GM12878 (cell line): Measurements from ENCODE around the gene DYNC1I2. TPM values are rescaled to one million over a fixed set of nuclear protein-coding genes. Genes with fewer than 3 reads are reported as not detected.

Source experiments
- ATAC-seq: fragments of 200-7000 bp; cut with Tn5 transposase; 3 replicates; pipeline ENCODE4 v1.9.1; 2020; ENCODE audit warnings: mild to moderate bottlenecking, moderate library complexity
- BruUV-seq: library from RNA; stranded (reverse); fragments of 400-500 nt; replicated peaks from 2 replicates; lab custom pipeline; 2021; lab: Mats Ljungman, UMichigan
- CTCF ChIA-PET: fragments of 300-600 bp; sonication (Branson Sonifier 250); formaldehyde crosslinking; extraction: SDS; loops from one replicate; lab custom pipeline; 2021; ENCODE audit warnings: inconsistent platforms; lab: Yijun Ruan, JAX
- POLR2A ChIA-PET: fragments of 350-600 bp; formaldehyde crosslinking; extraction: SDS; loops from one replicate; lab custom pipeline; 2021; ENCODE audit warnings: inconsistent platforms; lab: Charles Lee
- RAD21 ChIA-PET: fragments of 300-600 bp; sonication (Branson Sonifier 250); formaldehyde crosslinking; loops from one replicate; lab custom pipeline; 2023; ENCODE audit warnings: antibody characterized with exemption; ENCODE audit not compliant: unreplicated experiment; lab: Charles Lee
- SMC1A ChIA-PET: fragments of 300-600 bp; sonication (Branson Sonifier 250); formaldehyde crosslinking; loops from one replicate; lab custom pipeline; 2023; ENCODE audit not compliant: unreplicated experiment, uncharacterized antibody; lab: Charles Lee
- DNase-seq: peaks from one replicate; pipeline ENCODE4 v3.0.0-alpha.2; 2011; ENCODE audit warnings: low read depth, low spot score
- FAIRE-seq: peaks from 3 replicates; lab custom pipeline; 2011; peaks lifted over from hg19 to GRCh38; lab: Jason Lieb, UNC
- H2AFZ ChIP-seq: 2 replicates; pipeline ENCODE4 v1.6.0; 2011; ENCODE audit warnings: low read depth, low read length, control low read depth; ENCODE audit not compliant: control insufficient read depth
- H3K27ac ChIP-seq: 2 replicates; pipeline ENCODE4 v1.5.1; 2011; ENCODE audit warnings: control low read depth; ENCODE audit not compliant: control insufficient read depth, insufficient read depth
- H3K27me3 ChIP-seq, 2 experiments: replicated peaks in 1 of 2; 2 replicates each; pipeline versions ENCODE4 v1.6.0 to v1.6.1; 2011; ENCODE audit warnings: low read length in 1 of 2; ENCODE audit not compliant: control insufficient read depth in 2 of 2, insufficient read depth in 2 of 2
- H3K36me3 ChIP-seq, 2 experiments: 2 replicates each; pipeline ENCODE4 v1.5.1; 2011; ENCODE audit warnings: low read length in 1 of 2; ENCODE audit not compliant: control insufficient read depth in 2 of 2, insufficient read depth in 2 of 2
- H3K4me1 ChIP-seq: 2 replicates; pipeline ENCODE4 v1.6.1; 2011; ENCODE audit warnings: mild to moderate bottlenecking, low read length, moderate library complexity, mixed read lengths; ENCODE audit not compliant: control insufficient read depth, insufficient read depth
- H3K4me2 ChIP-seq: 2 replicates; pipeline ENCODE4 v1.6.0; 2011; ENCODE audit warnings: control low read depth; ENCODE audit not compliant: control insufficient read depth, insufficient read depth
- H3K4me3 ChIP-seq: fragments of 200-600 bp; sonication (generic); 2 replicates; pipeline ENCODE4 v1.5.1; 2016
- H3K79me2 ChIP-seq: 2 replicates; pipeline ENCODE4 v1.6.0; 2011; ENCODE audit warnings: low read length; ENCODE audit not compliant: control insufficient read depth, insufficient read depth
- H3K9ac ChIP-seq: 2 replicates; pipeline ENCODE4 v1.8.0; 2011; ENCODE audit warnings: low read length, control low read depth, mixed read lengths; ENCODE audit not compliant: control insufficient read depth, insufficient read depth
- H3K9me3 ChIP-seq: replicated peaks from 3 replicates; pipeline ENCODE4 v1.5.1; 2011; ENCODE audit warnings: mild to moderate bottlenecking, low read length; ENCODE audit not compliant: control insufficient read depth, insufficient read depth
- H4K20me1 ChIP-seq: 2 replicates; pipeline ENCODE4 v1.6.0; 2011; ENCODE audit not compliant: control insufficient read depth, insufficient read depth
- JUNB ChIP-seq: IDR thresholded peaks from 2 replicates; pipeline ENCODE4 v1.6.1; 2016; ENCODE audit warnings: antibody characterized with exemption, mild to moderate bottlenecking
- KAT2A ChIP-seq: conservative IDR thresholded peaks from 2 replicates; pipeline ENCODE4 v1.6.1; 2011; ENCODE audit warnings: low read depth, low read length; ENCODE audit not compliant: control insufficient read depth
- NFXL1 ChIP-seq: fragments of 450-650 bp; IDR thresholded peaks from 2 replicates; pipeline ENCODE4 v1.6.1; 2017; ENCODE audit warnings: antibody characterized with exemption, mild to moderate bottlenecking, borderline replicate concordance
- NR2F1 ChIP-seq: fragments of 450-650 bp; conservative IDR thresholded peaks from 2 replicates; pipeline ENCODE4 v1.6.1; 2017; ENCODE audit warnings: mild to moderate bottlenecking
- SPI1 ChIP-seq: IDR thresholded peaks from 2 replicates; pipeline ENCODE4 v1.6.1; 2011; ENCODE audit warnings: low read depth, mild to moderate bottlenecking, low read length, moderate library complexity, borderline replicate concordance; ENCODE audit not compliant: insufficient read depth
- SREBF2 ChIP-seq: IDR thresholded peaks from 2 replicates; pipeline ENCODE4 v1.6.1; 2012; ENCODE audit warnings: mild to moderate bottlenecking, low read length
- WGBS: methylation state at CpG from one replicate; pipeline ENCODE4 v1.1.6; 2016; ENCODE audit warnings: low lambda C conversion rate; ENCODE audit not compliant: insufficient replicate concordance, insufficient coverage; ENCODE audit errors: missing lambda C conversion rate; 5-methylcytosine and 5-hydroxymethylcytosine counted together
- in situ Hi-C: fragments of 300-500 bp; cut with MboI; formaldehyde crosslinking; loops from 9 replicates; pipeline ENCODE4 v1.14.3; 2018; ENCODE audit warnings: mixed read lengths
- intact Hi-C: fragments of 100-400 bp; cut with micrococcal nuclease; formaldehyde crosslinking; loops from one replicate; pipeline ENCODE4 v1.14.2; 2022; ENCODE audit not compliant: unreplicated experiment
- polyA plus RNA-seq, 11 experiments: library from polyadenylated mRNA; depleted of rRNA in 4 of 11; unstranded in 6 of 11; stranded (reverse) in 5 of 11; fragments of >200 nt; fragmentation: Nextera tagmentation in 4 of 11; fragmentation: Illumina TruSeq in 1 of 11; extraction: Ambion mirVana in 4 of 11; extraction: Trizol in 1 of 11; gene quantifications; 1 replicate in 1 of 11; 2 replicates in 10 of 11; pipeline versions ENCODE4 v1.2.1 to v1.2.3, GENCODE V29; 2011 to 2016; ENCODE audit warnings: inconsistent platforms in 2 of 11, missing spikeins in 2 of 11, low read depth in 1 of 11
- total RNA-seq, 4 experiments: library from RNA; depleted of rRNA in 3 of 4; stranded (reverse); fragments of >200 nt in 3 of 4; fragmentation: Illumina TruSeq in 1 of 4; extraction: Trizol in 1 of 4; gene quantifications; 2 replicates each; pipeline versions ENCODE4 v1.2.1 to v1.2.3, GENCODE V29; 2013 to 2021
- TF ChIP-seq, protein P1 (sequence below): fragments of 450-650 bp; formaldehyde crosslinking; IDR thresholded peaks from 2 replicates; pipeline ENCODE4 v1.4.0; 2022; ENCODE audit warnings: mild to moderate bottlenecking, moderate library complexity
- TF ChIP-seq, protein P2 (sequence below): IDR thresholded peaks from 2 replicates; pipeline ENCODE4 v1.6.1; 2012; ENCODE audit warnings: low read length, inconsistent platforms

DYNC1I2 gene
- total and polyA plus RNA-seq, 10 of the 15 experiments (the other 5 are each of a cell fraction or from before 2014, with no cell fraction given), result 39.9 to 113 (median 53.5) TPM

DNA sequence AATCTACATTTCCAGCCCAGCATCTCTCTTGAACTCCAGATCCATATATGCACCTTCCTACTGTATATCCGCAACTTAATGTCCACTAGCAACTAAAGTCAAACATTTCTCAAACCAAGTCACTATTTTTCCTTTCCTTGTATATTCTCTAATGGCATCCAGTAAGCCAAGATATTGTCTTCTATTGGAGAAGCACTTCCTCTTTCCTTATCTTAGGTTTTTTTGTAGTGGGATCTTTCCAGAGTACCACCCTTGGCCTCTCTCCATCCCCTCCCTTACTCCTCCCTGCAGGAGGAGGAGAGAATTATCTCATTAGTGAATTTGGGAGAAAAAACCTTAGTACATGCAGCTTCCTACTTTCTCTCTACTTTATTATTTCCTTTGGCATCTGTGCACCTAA, 8.7 kb upstream of the DYNC1I2 start:
- ChIA-PET RAD21 (no interaction called here), POLR2A (no interaction called here), SMC1A (no interaction called here), CTCF (interaction anchor here (0.6 kb wide), 1 partner anchor 902 kb away, joined by 3 read pairs; no protein-coding TSS in a partner anchor)
- Histone ChIP-seq H3K4me1 (no peaks in the 10 kb centered on the region), H3K9ac (no peak overlapping the region), H3K9me3 (no peaks in the 10 kb centered on the region), H3K36me3 (no peaks in the 10 kb centered on the region), H3K4me3 (no peak overlapping the region), H3K27me3 (no peaks in the 10 kb centered on the region; a peak in 1 of 4 replicates), H3K27ac (no peak overlapping the region), H2AFZ (no peak overlapping the region), H3K79me2 (no peaks in the 10 kb centered on the region), H4K20me1 (no peaks in the 10 kb centered on the region), H3K4me2 (no peak overlapping the region)
- FAIRE-seq (no peak), ATAC-seq (no peak), DNase-seq (no peak)
- 81% methylated on average over 1 of the region's 1 CpG for WGBS
- intact Hi-C loops, result no loop called here
- in situ Hi-C loops, result no loop called here
- BruUV-seq, result no TSS peak
- no peak for TF ChIP-seq JUNB
- TF ChIP-seq NFXL1, result no peak
- peak; percentile 23; the same call in 1 of the 2 replicates for TF ChIP-seq SPI1

DNA sequence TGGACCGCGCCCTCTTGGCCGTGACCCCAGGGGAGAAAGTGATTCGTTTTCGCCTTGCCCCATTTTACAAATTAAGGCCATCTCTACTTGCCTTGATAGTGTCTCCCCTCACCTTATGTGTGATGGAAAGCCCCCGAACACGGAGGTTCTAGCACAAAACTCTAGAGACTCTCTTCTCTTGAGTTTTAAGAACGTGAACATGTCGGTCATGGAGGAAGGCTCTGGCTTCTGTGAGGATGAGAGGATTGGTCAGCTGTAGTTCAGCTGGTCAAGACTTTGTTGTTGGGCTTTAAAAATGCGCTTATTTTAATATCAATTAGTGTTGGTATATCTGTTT, 828 bp downstream of the DYNC1I2 start:
- Histone ChIP-seq H3K4me1 (no peaks in the 10 kb centered on the region), H3K79me2 (peaks cover 27% of the 10 kb centered on the region), H3K4me2 (peak overlapping the region; percentile 92), H3K27me3 (no peaks in the 10 kb centered on the region), H3K36me3 (peaks cover 0 to 2% of the 10 kb centered on the region in 2 experiments; a peak in 2 of 4 replicates), H3K4me3 (peak overlapping the region; percentile 86), H3K27ac (peak overlapping the region; percentile 80), H2AFZ (peak overlapping the region; percentile 90), H3K9ac (peak overlapping the region; percentile 91), H3K9me3 (no peaks in the 10 kb centered on the region), H4K20me1 (no peaks in the 10 kb centered on the region)
- WGBS, result 6% methylated on average over 10 of the region's 10 CpGs
- BruUV-seq, result no TSS peak
- in situ Hi-C loops (no loop called here), intact Hi-C loops (no loop called here)
- ChIA-PET RAD21 (interaction anchor here (1.3 to 2.6 kb wide), 3 partner anchors 11 to 271 kb away, joined by 3 to 19 read pairs (median 5); no protein-coding TSS in a partner anchor), SMC1A (interaction anchor here (1.2 to 4.5 kb wide), 4 partner anchors 9 to 88 kb away, joined by 3 to 34 read pairs (median 6); no protein-coding TSS in a partner anchor), POLR2A (interaction anchor here (0.6 to 0.8 kb wide), 3 partner anchors 157 to 1338 kb away, joined by 3 to 4 read pairs (median 3); no protein-coding TSS in a partner anchor), CTCF (interaction anchor here (1.2 to 11.9 kb wide), 6 partner anchors 14 to 774 kb away, joined by 3 to 154 read pairs (median 4); no protein-coding TSS in a partner anchor)
- FAIRE-seq (no peak), ATAC-seq (peak; percentile 28), DNase-seq (no peak)
- no peak for TF ChIP-seq SREBF2
- TF ChIP-seq, protein P1, sequence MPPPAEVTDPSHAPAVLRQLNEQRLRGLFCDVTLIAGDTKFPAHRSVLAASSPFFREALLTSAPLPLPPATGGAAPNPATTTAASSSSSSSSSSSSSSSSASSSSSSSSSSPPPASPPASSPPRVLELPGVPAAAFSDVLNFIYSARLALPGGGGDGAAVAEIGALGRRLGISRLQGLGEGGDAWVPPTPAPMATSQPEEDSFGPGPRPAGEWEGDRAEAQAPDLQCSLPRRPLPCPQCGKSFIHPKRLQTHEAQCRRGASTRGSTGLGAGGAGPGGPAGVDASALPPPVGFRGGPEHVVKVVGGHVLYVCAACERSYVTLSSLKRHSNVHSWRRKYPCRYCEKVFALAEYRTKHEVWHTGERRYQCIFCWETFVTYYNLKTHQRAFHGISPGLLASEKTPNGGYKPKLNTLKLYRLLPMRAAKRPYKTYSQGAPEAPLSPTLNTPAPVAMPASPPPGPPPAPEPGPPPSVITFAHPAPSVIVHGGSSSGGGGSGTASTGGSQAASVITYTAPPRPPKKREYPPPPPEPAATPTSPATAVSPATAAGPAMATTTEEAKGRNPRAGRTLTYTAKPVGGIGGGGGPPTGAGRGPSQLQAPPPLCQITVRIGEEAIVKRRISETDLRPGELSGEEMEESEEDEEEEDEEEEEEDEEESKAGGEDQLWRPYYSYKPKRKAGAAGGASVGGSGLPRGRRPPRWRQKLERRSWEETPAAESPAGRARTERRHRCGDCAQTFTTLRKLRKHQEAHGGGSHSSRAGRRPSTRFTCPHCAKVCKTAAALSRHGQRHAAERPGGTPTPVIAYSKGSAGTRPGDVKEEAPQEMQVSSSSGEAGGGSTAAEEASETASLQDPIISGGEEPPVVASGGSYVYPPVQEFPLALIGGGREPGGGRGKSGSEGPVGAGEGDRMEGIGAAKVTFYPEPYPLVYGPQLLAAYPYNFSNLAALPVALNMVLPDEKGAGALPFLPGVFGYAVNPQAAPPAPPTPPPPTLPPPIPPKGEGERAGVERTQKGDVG, result no peak
- no peak for TF ChIP-seq KAT2A
- 0 out of 2 replicates have a peak, but pooled peaks have one; percentile 4 for TF ChIP-seq NR2F1
- TF ChIP-seq, protein P2, sequence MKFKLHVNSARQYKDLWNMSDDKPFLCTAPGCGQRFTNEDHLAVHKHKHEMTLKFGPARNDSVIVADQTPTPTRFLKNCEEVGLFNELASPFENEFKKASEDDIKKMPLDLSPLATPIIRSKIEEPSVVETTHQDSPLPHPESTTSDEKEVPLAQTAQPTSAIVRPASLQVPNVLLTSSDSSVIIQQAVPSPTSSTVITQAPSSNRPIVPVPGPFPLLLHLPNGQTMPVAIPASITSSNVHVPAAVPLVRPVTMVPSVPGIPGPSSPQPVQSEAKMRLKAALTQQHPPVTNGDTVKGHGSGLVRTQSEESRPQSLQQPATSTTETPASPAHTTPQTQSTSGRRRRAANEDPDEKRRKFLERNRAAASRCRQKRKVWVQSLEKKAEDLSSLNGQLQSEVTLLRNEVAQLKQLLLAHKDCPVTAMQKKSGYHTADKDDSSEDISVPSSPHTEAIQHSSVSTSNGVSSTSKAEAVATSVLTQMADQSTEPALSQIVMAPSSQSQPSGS, result no peak
